GM23338 (cell line): ENCODE measurements around the gene DOCK3. TPM values are rescaled to one million over a fixed set of nuclear protein-coding genes. Genes with fewer than 3 reads are reported as not detected.

Experiments used
- ATAC-seq: fragments of 200-7000 bp; cut with Tn5 transposase; 3 replicates; pipeline ENCODE4 v1.9.1; 2020
- DNase-seq: peaks from one replicate; pipeline ENCODE4 v3.0.0-alpha.2; 2015; ENCODE audit warnings: low spot score
- H2AFZ ChIP-seq: fragments of 200-600 bp; sonication (generic); 2 replicates; pipeline ENCODE4 v1.8.0; 2016; ENCODE audit warnings: antibody characterized with exemption, mild to moderate bottlenecking, moderate library complexity
- H3F3A ChIP-seq: fragments of 200-600 bp; sonication (generic); replicated peaks from 2 replicates; pipeline ENCODE4 v1.8.0; 2017; ENCODE audit warnings: antibody characterized with exemption, mixed run types, low read depth
- H3K27ac ChIP-seq: fragments of 200-600 bp; sonication (generic); 2 replicates; pipeline ENCODE4 v1.6.1; 2016; ENCODE audit warnings: low read depth
- H3K27me3 ChIP-seq: fragments of 200-600 bp; sonication (generic); 2 replicates; pipeline ENCODE4 v1.8.0; 2016; ENCODE audit warnings: mild to moderate bottlenecking, mixed run types, moderate library complexity; ENCODE audit not compliant: insufficient read depth
- H3K36me3 ChIP-seq: fragments of 200-600 bp; sonication (generic); 2 replicates; pipeline ENCODE4 v1.8.0; 2016; ENCODE audit warnings: mild to moderate bottlenecking; ENCODE audit not compliant: insufficient read depth
- H3K4me1 ChIP-seq: fragments of 200-600 bp; sonication (generic); 2 replicates; pipeline ENCODE4 v1.8.0; 2016; ENCODE audit warnings: mild to moderate bottlenecking, moderate library complexity; ENCODE audit not compliant: insufficient read depth
- H3K4me2 ChIP-seq: fragments of 200-600 bp; sonication (generic); 2 replicates; pipeline ENCODE4 v1.7.1; 2017; ENCODE audit warnings: mixed run types
- H3K4me3 ChIP-seq: fragments of 200-600 bp; sonication (generic); 2 replicates; pipeline ENCODE4 v1.6.1; 2016; ENCODE audit warnings: mixed run types
- H3K79me2 ChIP-seq: fragments of 200-600 bp; sonication (generic); replicated peaks from 2 replicates; pipeline ENCODE4 v1.8.0; 2017; ENCODE audit warnings: mild to moderate bottlenecking; ENCODE audit not compliant: insufficient read depth
- H3K9me2 ChIP-seq: fragments of 200-600 bp; sonication (generic); 2 replicates; pipeline ENCODE4 v1.8.0; 2017; ENCODE audit not compliant: insufficient read depth
- H4K20me1 ChIP-seq: fragments of 200-600 bp; sonication (generic); replicated peaks from 2 replicates; pipeline ENCODE4 v1.8.0; 2017; ENCODE audit warnings: mild to moderate bottlenecking; ENCODE audit not compliant: insufficient read depth
- H3K27ac Mint-ChIP-seq: 2 replicates; pipeline ENCODE4 v1.8.0; 2020; ENCODE audit warnings: inconsistent platforms, mild to moderate bottlenecking, moderate library complexity, mixed read lengths
- H3K27me3 Mint-ChIP-seq: 3 replicates; pipeline ENCODE4 v1.8.0; 2022; ENCODE audit warnings: low read depth, mild to moderate bottlenecking, moderate library complexity, mixed read lengths, inconsistent platforms; ENCODE audit not compliant: insufficient read depth, poor library complexity
- H3K36me3 Mint-ChIP-seq: 3 replicates; pipeline ENCODE4 v1.8.0; 2021; ENCODE audit warnings: low read depth, mild to moderate bottlenecking, inconsistent platforms, moderate library complexity, mixed read lengths
- H3K4me1 Mint-ChIP-seq: 3 replicates; pipeline ENCODE4 v1.8.0; 2020; ENCODE audit warnings: mild to moderate bottlenecking, inconsistent platforms, mixed read lengths
- H3K4me3 Mint-ChIP-seq: 3 replicates; pipeline ENCODE4 v1.8.0; 2021; ENCODE audit warnings: moderate library complexity, mild to moderate bottlenecking, inconsistent platforms, mixed read lengths
- H3K9me3 Mint-ChIP-seq: 3 replicates; pipeline ENCODE4 v1.8.0; 2020; ENCODE audit warnings: moderate library complexity, mild to moderate bottlenecking, inconsistent platforms, mixed read lengths
- CREB1 ChIP-seq: fragments of 250-450 bp; sonication (Bioruptor Pico); IDR thresholded peaks from 2 replicates; pipeline ENCODE4 v1.5.0; 2020; ENCODE audit warnings: low read depth, mild to moderate bottlenecking, moderate library complexity
- CTCF ChIP-seq, 2 experiments: fragments of 200-600 bp in 1 of 2; sonication (generic) in 1 of 2; conservative IDR thresholded peaks; 2 replicates each; pipeline versions ENCODE4 v1.5.1 to v1.6.1; 2016 to 2017; ENCODE audit warnings: antibody characterized with exemption in 2 of 2, low read depth in 2 of 2, mild to moderate bottlenecking in 2 of 2, moderate library complexity in 1 of 2
- ETS1 ChIP-seq: IDR thresholded peaks from 2 replicates; pipeline ENCODE4 v1.6.1; 2016; ENCODE audit warnings: antibody characterized with exemption
- EZH2 ChIP-seq: fragments of 200-600 bp; sonication (generic); IDR thresholded peaks from one replicate; pipeline ENCODE4 v1.8.0; 2017; ENCODE audit warnings: antibody characterized with exemption, mild to moderate bottlenecking, low read depth; ENCODE audit not compliant: unreplicated experiment
- EZH2phosphoT487 ChIP-seq: fragments of 200-600 bp; sonication (generic); IDR thresholded peaks from one replicate; pipeline ENCODE4 v1.8.1; 2018; ENCODE audit warnings: antibody characterized with exemption; ENCODE audit not compliant: unreplicated experiment
- REST ChIP-seq: IDR thresholded peaks from one replicate; pipeline ENCODE4 v1.6.1; 2018; ENCODE audit warnings: antibody characterized with exemption; ENCODE audit not compliant: unreplicated experiment
- STAT1 ChIP-seq: IDR thresholded peaks from one replicate; pipeline ENCODE4 v1.6.1; 2016; ENCODE audit warnings: antibody characterized with exemption; ENCODE audit not compliant: unreplicated experiment
- ZNF114 ChIP-seq: fragments of 250-450 bp; sonication (Bioruptor Pico); IDR thresholded peaks from 2 replicates; pipeline ENCODE4 v1.5.0; 2020; ENCODE audit warnings: mild to moderate bottlenecking, moderate library complexity
- polyA plus RNA-seq: library from polyadenylated mRNA; unstranded; fragments of >200 nt; fragmentation: Nextera tagmentation; extraction: Ambion mirVana; gene quantifications from 2 replicates; pipeline ENCODE4 v1.2.1, GENCODE V29; 2016
- total RNA-seq: library from RNA; depleted of rRNA; stranded (reverse); fragments of >200 nt; shearing (Covaris generic); gene quantifications from 2 replicates; pipeline ENCODE4 v1.2.3, GENCODE V29; 2014

The DOCK3 gene
- total and polyA plus RNA-seq, 2 experiments from 2014 or later: 2.4 to 5.6 TPM

- no peak for TF ChIP-seq CTCF (conservative IDR thresholded peaks at IDR 0.05; ENCODE audit: low read depth in 2 of 2)
- TF ChIP-seq REST: no peak
- TF ChIP-seq STAT1: no peak
- no peak for TF ChIP-seq CREB1 (CRISPR knock-in tag)
- TF ChIP-seq EZH2phosphoT487: no peak
- TF ChIP-seq EZH2: no peak
These were observed 50.1 kb downstream of the DOCK3 start (continued) for GRCh38 chr3:50724831-50725230.

- no peaks in the 10 kb centered on the region for H3K27me3 ChIP-seq
- no peak overlapping the region for H3K4me2 ChIP-seq
- Mint-ChIP-seq H3K27me3 (no peaks in the 10 kb centered on the region), H3K9me3 (peaks cover 22% of the 10 kb centered on the region), H3K4me3 (no peak overlapping the region), H3K27ac (no peak overlapping the region), H3K4me1 (peaks cover 25% of the 10 kb centered on the region), H3K36me3 (peaks cover 16% of the 10 kb centered on the region)
- peaks cover 48% of the 10 kb centered on the region for H3K79me2 ChIP-seq
- H3K9me2 ChIP-seq: no peaks in the 10 kb centered on the region
- no peak overlapping the region for H3K4me3 ChIP-seq
- ATAC-seq: no peak
- H3K4me1 ChIP-seq: peaks cover 24% of the 10 kb centered on the region
- H4K20me1 ChIP-seq: no peaks in the 10 kb centered on the region
- no peak overlapping the region for H3K27ac ChIP-seq
- H3F3A ChIP-seq: 0 out of 2 replicates have a peak, but pooled peaks cover 4% of the 10 kb centered on the region
- no peak for DNase-seq
- H2AFZ ChIP-seq: no peak overlapping the region
- no peaks in the 10 kb centered on the region; the same call in 1 of the 2 replicates for H3K36me3 ChIP-seq
- no peak for TF ChIP-seq REST
- TF ChIP-seq ZNF114 (CRISPR knock-in tag): no peak
- no peak for TF ChIP-seq STAT1
- TF ChIP-seq ETS1: no peak
- no peak for TF ChIP-seq EZH2phosphoT487
These were observed 60.3 kb downstream of the DOCK3 start for GRCh38 chr3:50734985-50735384.
